Measurements from ENCODE around the gene PTTG1IP2.

DNA sequence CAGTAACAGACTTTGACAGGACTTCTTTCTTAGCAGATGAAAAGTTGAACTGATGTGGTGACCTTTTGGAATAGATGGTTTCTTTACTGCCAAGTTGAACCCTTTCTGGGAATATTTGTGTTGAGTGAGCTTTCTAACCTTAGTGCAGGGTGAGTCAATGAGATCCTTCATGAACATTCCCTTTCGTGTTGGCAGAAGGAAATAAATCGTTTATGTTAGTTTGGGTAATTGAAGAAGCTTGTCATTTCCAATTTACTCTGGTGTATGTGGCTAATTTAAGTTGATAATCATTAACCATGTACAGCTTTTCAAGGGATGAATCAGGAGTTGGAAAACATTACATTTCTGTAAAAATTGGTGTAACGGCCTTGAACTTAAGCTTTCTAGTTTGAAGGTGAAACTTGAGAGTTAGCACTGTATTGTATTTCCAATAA, 43.4 kb downstream of the PTTG1IP2 start:
- TF ChIP-seq CTCF (conservative IDR thresholded peaks at IDR 0.05; ENCODE audit: low read depth, low read length) (no peak), EZH2 (IDR thresholded peaks at IDR 0.05; ENCODE audit: borderline replicate concordance, low read depth, low read length, poor library complexity, severe bottlenecking) (no peak)

Measured in A673 (cell line).